ELR (cell line): Measurements from ENCODE around the gene SLC6A5.
A peak's percentile ranks its signal among the peaks of the same experiment; 100 is the strongest.

ENCODE experiments used
- DNase-seq: peaks from one replicate; pipeline ENCODE4 v3.0.0-alpha.2; 2015; ENCODE audit warnings: low read depth

The SLC6A5 gene

GRCh38 chr11:20621679-20622078, 22.3 kb downstream of the SLC6A5 start:
- no peak for DNase-seq

GRCh38 chr11:20623252-20623651, 23.8 kb downstream of the SLC6A5 start:
- DNase-seq = no peak

DNA sequence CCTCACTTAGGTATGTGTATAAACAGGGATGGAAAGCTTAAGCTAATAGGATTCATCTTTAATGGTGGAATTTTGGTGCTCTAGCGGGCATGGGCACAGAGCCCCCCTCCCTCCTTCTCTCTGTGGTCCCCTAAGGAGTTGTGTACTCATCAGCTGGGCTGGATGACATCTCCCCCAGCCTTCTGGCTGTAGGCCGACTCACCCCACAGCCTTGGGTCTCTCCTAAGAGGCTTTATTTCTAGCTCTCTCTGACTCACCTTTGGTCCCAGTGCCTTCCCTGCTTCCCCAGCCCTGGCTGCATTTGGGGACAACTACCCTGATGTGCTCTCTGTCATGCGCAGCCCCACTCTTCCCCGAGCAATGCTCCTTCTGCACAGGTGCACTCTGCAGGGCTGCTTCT, 26.9 kb downstream of the SLC6A5 start:
- DNase-seq = no peak

DNA sequence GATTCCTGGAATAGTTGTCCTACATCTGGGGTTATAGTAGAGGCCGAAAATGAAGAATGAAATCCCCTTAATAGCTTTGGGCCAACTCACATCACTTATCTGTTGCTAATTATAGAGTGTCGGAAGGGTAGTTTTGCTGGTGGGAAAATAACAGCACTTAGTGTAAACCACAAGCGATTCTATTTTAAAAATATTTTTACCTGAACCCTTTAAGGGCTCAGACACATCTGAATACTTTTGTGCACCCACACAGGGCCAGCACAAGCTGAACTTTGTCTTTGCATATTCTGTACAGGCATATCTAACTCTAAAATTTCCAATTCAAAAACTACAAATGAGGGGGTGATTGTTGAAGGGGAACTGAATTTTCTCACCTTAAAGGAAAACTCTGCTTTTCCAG, 27.6 kb downstream of the SLC6A5 start:
- DNase-seq = no peak

GRCh38 chr11:20627701-20628100, 28.3 kb downstream of the SLC6A5 start:
- DNase-seq = no peak

- DNase-seq = no peak
Observed at GRCh38 chr11:20631519-20632168, 32.2 kb downstream of the SLC6A5 start.

DNA sequence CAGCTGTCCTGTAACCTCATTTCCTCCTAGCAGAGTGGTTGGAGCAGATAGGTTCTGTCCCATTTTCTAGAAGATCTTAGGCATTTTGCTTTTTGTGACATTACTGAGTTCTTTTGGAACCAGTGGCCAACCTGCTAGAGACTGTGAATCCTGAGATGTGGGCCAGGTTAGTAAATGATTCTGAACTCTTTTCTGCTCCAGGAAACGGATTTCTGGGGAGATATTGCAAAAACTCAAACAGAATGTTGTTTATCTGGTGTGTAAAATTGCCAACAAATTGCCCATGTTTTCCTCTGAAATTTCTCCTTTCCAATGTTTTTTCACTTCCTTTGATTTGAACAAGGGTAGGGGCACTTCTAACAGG, 32.7 kb downstream of the SLC6A5 start:
- no peak for DNase-seq

DNA sequence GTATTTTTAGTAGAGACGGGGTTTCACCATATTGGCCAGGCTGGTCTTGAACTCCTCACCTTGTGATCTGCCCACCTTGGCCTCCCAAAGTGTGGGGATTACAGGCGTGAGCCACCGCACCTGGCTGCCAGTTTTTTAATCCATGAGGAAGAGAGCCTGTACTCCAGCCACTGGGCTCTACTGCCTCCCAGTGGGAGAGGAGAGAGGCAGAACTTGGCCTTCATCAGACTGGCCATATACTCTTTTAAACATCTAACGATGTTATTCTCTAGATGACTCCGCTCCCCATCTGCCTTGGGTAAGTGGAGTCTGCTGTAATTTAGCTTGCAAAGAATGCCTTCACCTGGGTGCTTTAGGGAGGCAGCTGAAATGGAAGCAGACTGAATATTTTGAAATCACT, 34.6 kb downstream of the SLC6A5 start:
- no peak for DNase-seq

GRCh38 chr11:20634781-20635180, 35.4 kb downstream of the SLC6A5 start:
- DNase-seq = no peak

DNA sequence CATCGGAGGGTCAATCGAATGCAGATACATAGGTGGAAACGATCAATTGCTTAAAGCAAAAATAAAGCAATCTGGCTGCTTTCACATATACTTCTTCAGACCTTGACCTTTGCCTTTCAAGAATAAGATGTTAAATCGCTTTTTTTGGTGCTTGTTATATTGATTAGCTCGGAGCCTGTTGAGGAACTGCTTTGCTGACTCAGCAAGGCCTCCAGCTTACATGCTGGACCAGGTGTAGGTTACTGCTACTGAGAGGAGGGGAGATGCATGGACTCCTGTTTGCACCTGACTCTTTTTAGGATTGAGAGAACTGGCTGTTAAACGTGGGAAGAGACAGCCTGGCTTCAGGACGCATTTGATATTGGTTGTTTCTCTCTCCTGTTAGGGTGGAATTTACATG, 38.7 kb downstream of the SLC6A5 start:
- DNase-seq = no peak

GRCh38 chr11:20639688-20640087, 40.3 kb downstream of the SLC6A5 start:
- DNase-seq = no peak

DNA sequence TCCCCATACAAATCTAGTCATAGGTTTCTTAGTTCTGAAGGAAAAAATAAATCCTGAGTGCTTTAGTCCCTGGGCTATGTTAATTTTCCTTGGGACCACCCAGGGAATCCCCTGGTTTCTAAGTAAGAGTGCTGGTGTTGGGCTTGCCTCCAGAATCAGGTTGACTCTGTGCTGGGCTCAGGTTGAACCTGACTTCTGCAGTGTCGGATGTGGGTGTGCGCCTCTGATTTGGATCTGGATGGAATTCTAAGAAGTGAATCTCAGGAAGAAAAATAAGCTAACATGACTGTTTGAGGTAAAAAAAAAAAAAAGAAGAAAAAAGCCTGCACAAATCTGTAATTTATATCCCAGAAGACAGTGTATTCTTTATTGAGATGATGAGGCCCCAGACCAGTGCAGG, 41.0 kb downstream of the SLC6A5 start:
- DNase-seq = no peak

GRCh38 chr11:20644360-20644759, 45.0 kb downstream of the SLC6A5 start:
- no peak for DNase-seq

- peak; percentile 50 for DNase-seq
Observed at GRCh38 chr11:20647976-20648565, 48.7 kb downstream of the SLC6A5 start.

- no peak for DNase-seq
Observed at GRCh38 chr11:20652150-20652806, 52.9 kb downstream of the SLC6A5 start.

GRCh38 chr11:20654038-20654437, 54.6 kb downstream of the SLC6A5 start:
- no peak for DNase-seq

GRCh38 chr11:20656901-20657300, 57.5 kb downstream of the SLC6A5 start:
- no peak for DNase-seq

DNA sequence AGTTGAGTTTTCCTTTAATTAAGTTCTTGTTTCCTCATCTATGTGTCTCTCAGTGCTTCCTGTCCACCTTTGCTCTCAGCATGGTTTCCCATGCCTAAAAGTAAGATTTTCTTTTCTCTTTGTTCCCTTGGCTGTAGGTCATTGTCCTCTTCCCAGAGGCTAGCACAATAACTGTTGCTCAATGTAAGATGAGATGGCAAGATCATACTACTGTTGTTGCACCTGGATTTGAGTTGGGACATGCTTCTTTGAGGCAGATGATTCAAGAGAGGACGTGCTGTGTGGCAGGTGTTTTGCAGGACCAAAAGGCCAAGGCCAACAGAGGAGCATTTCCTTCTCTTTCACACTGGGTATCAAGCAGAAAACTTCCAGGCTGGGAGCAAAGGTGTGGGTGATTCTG, 58.7 kb downstream of the SLC6A5 start:
- no peak for DNase-seq

GRCh38 chr11:20661445-20661844, 62.0 kb downstream of the SLC6A5 start:
- DNase-seq = no peak

DNA sequence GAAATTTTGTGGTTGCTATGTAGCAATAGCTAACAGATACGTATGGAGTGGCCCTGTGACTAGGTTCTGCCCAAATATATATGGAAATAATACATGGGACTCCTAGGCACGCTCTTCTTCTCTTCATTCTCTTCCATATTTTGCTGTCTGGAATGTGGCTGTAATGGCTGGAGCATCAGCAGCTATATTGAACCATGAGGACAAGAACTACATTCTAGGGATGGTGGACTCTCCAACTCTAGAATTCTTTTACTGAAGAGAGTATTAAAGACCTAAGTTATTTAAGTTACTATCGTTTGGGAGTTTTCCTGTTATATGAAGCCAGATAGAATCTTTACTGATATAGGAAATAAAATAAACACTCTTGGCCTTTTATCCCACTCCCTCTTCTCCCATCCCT, 62.4 kb downstream of the SLC6A5 start:
- DNase-seq = no peak

DNA sequence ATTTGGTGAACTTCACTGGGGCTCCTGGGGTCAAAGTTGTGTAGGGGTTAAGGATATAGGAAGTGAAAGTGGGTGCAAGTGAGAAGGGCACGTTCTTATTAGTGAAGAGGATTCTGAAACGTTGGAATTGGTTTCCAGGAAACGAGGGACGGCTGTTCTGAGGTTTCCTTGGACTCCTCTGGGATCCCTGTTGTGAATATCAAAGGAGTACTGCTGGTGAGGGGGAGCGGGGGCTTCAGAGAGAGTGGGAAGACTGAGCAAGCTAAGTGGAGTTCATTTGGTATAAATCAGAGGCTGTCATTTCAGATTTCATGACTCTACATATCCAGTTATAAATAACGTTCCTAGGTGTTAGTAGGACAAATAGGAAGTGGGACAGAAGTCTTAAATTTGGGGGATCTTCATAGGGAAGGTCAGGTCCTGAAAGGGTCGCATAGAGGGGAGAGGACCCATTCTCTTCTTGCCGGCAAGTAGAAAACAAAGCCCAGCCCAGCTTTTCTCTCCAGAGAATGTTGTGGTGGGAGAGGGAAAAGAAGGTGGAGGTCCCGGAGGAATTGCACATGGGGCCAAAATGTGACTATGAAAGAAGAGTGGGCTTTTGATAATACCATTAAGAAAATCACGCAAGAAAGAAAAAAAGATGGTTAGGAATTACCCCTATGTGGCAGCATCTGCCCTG, 68.9 kb downstream of the SLC6A5 start:
- DNase-seq = no peak

DNA sequence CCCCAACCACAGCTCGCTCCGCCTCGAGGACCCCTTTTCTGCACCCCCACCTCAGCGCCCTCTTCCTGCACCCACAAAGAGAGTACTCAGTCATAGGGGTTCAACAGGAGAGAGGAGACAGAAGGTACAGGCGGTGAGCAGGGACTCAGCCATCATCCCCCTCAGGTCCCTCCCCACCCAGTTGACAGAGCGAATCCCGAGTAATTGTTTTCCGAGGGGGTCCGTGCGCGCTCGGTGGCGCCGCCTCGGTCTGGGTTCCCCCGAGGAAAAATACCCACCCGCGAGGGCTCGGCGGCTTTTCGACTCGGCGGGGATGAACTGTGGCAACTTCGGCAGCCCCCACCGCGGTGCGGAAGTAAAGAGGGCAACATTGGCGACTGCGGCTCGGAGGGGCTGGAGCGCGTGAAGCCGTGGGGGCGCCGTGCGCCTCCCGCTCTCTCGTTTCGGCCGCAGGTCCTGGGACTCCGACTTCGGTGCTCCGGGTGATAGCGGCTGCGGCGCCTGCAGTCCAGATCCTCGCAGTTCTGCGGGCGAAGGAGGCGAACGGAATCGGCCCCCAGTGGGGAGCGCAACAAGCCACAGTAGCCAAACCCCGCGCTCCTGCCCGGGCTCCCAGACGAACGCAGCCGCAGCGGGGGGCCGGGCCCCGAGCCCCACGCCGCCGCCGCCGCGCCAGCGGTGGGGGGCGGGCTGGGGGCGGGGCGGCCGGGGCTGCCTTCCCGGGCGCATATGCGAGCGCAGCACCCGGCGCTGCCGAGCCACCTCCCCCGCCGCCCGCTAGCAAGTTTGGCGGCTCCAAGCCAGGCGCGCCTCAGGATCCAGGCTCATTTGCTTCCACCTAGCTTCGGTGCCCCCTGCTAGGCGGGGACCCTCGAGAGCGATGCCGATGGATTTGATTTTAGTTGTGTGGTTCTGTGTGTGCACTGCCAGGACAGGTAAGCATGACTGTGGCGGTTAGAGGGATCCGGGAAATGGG, 69.7 kb downstream of the SLC6A5 start, which contains the start of gene NELL1:
Gene NELL1, plus strand, starts transcription at position 743 of the 976 bp plus-strand sequence.
- DNase-seq = no peak
